NT2/D1 (cell line): ENCODE results near the gene CHST1.

Experiments used
- DNase-seq: peaks from one replicate; pipeline ENCODE4 v3.0.0-alpha.2; 2011; ENCODE audit warnings: low read depth, low spot score
- H3K27me3 ChIP-seq: 2 replicates; pipeline ENCODE4 v1.6.0; 2011; ENCODE audit warnings: mild to moderate bottlenecking; ENCODE audit not compliant: insufficient read length, insufficient read depth
- H3K36me3 ChIP-seq: 2 replicates; pipeline ENCODE4 v1.6.1; 2011; ENCODE audit warnings: mild to moderate bottlenecking, low read length, mixed read lengths; ENCODE audit not compliant: insufficient read depth, insufficient read length
- H3K4me1 ChIP-seq: 2 replicates; pipeline ENCODE4 v1.5.1; 2011; ENCODE audit not compliant: insufficient read depth, insufficient read length
- H3K4me3 ChIP-seq: 2 replicates; pipeline ENCODE4 v1.5.1; 2011; ENCODE audit warnings: low read depth; ENCODE audit not compliant: insufficient read length
- H3K9ac ChIP-seq: 2 replicates; pipeline ENCODE4 v1.6.0; 2011; ENCODE audit warnings: low read depth; ENCODE audit not compliant: insufficient read length
- H3K9me3 ChIP-seq: 2 replicates; pipeline ENCODE4 v1.5.1; 2011; ENCODE audit warnings: mild to moderate bottlenecking, low read length; ENCODE audit not compliant: insufficient read depth
- SUZ12 ChIP-seq: IDR thresholded peaks from 2 replicates; pipeline ENCODE4 v1.6.1; 2011; ENCODE audit not compliant: insufficient read length, insufficient read depth; ENCODE audit errors: extremely low read depth
- YY1 ChIP-seq: IDR thresholded peaks from 2 replicates; pipeline ENCODE4 v1.6.1; 2011; ENCODE audit not compliant: insufficient read length, insufficient read depth
- ZNF274 ChIP-seq: IDR thresholded peaks from 2 replicates; pipeline ENCODE4 v1.6.1; 2011; ENCODE audit warnings: mild to moderate bottlenecking, low read depth, low read length

CHST1 gene

GRCh38 chr11:45666648-45667642, 1.5 kb upstream of the CHST1 start:
- Histone ChIP-seq H3K36me3 (no peaks in the 10 kb centered on the region), H3K4me3 (no peak overlapping the region), H3K27me3 (peaks cover 64% of the 10 kb centered on the region), H3K9ac (no peak overlapping the region), H3K4me1 (peaks cover 32% of the 10 kb centered on the region), H3K9me3 (no peaks in the 10 kb centered on the region)
- no peak for DNase-seq
- TF ChIP-seq YY1 (no peak), SUZ12 (no peak), ZNF274 (no peak)

GRCh38 chr11:45665933-45666647, 668 bp upstream of the CHST1 start:
- Histone ChIP-seq H3K27me3 (peaks cover 61% of the 10 kb centered on the region), H3K9me3 (no peaks in the 10 kb centered on the region), H3K9ac (no peak overlapping the region), H3K36me3 (no peaks in the 10 kb centered on the region), H3K4me3 (peak overlapping the region; percentile 16), H3K4me1 (peaks cover 36% of the 10 kb centered on the region)
- no peak for DNase-seq
- TF ChIP-seq ZNF274 (no peak), SUZ12 (no peak), YY1 (no peak)

GRCh38 chr11:45664376-45665205, 831 bp downstream of the CHST1 start:
- Histone ChIP-seq H3K27me3 (peaks cover 57% of the 10 kb centered on the region), H3K9ac (peak overlapping the region; percentile 85), H3K4me1 (peaks cover 45% of the 10 kb centered on the region), H3K4me3 (peak overlapping the region; percentile 57), H3K36me3 (no peaks in the 10 kb centered on the region), H3K9me3 (no peaks in the 10 kb centered on the region)
- no peak for TF ChIP-seq YY1
- peak; percentile 14 for TF ChIP-seq SUZ12
- DNase-seq = no peak

GRCh38 chr11:45663486-45664375, 1.7 kb downstream of the CHST1 start:
- Histone ChIP-seq H3K9ac (peak overlapping the region; percentile 85), H3K27me3 (peaks cover 57% of the 10 kb centered on the region), H3K4me1 (peaks cover 53% of the 10 kb centered on the region), H3K36me3 (no peaks in the 10 kb centered on the region), H3K9me3 (no peaks in the 10 kb centered on the region), H3K4me3 (peak overlapping the region; percentile 57)
- no peak for DNase-seq
- no peak for TF ChIP-seq YY1
- TF ChIP-seq SUZ12 = peak; percentile 68

GRCh38 chr11:45662665-45663485, 2.5 kb downstream of the CHST1 start:
- H3K4me3 ChIP-seq = no peak overlapping the region

More at GRCh38 chr11:45662665-45663485, 2.5 kb downstream of the CHST1 start:
- Histone ChIP-seq H3K9ac (no peak overlapping the region), H3K27me3 (peaks cover 51% of the 10 kb centered on the region), H3K9me3 (no peaks in the 10 kb centered on the region), H3K36me3 (no peaks in the 10 kb centered on the region), H3K4me1 (peaks cover 53% of the 10 kb centered on the region)
- DNase-seq = no peak
- TF ChIP-seq YY1 = no peak
- no peak for TF ChIP-seq SUZ12
- TF ChIP-seq ZNF274 = no peak
